Natural killer cell (primary cell): ENCODE data around the gene NEDD9. TPM values are rescaled to one million over a fixed set of nuclear protein-coding genes. Genes with fewer than 3 reads are reported as not detected.

Experiments
- ATAC-seq, 3 donors: fragments of 150-1000 bp in 2 of 3; fragments of 200-7000 bp in 1 of 3; cut with Tn5 transposase; 1 replicate in 1 of 3; 2 replicates in 2 of 3; pipeline ENCODE4 v1.10.0; 2021; ENCODE audit warnings: mild to moderate bottlenecking in 2 of 3, moderate library complexity in 2 of 3
- DNase-seq, 2 donors: peaks; one replicate each; pipeline versions ENCODE4 v3.0.0 to v3.0.0-alpha.2; 2013 to 2021; ENCODE audit warnings: mixed read lengths in 1 of 2
- H3K27ac ChIP-seq: one replicate; pipeline ENCODE4 v1.5.1; 2013; ENCODE audit warnings: mild to moderate bottlenecking, low read length
- H3K27me3 ChIP-seq: one replicate; pipeline ENCODE4 v1.6.1; 2013; ENCODE audit warnings: low read length; ENCODE audit not compliant: control insufficient read depth, insufficient read depth
- H3K36me3 ChIP-seq: one replicate; pipeline ENCODE4 v1.6.1; 2013; ENCODE audit warnings: low read length; ENCODE audit not compliant: control insufficient read depth, insufficient read depth
- H3K4me1 ChIP-seq: one replicate; pipeline ENCODE4 v1.6.1; 2013; ENCODE audit warnings: low read length; ENCODE audit not compliant: control insufficient read depth, insufficient read depth
- H3K4me3 ChIP-seq: one replicate; pipeline ENCODE4 v1.5.1; 2013; ENCODE audit warnings: low read length
- H3K9me3 ChIP-seq: one replicate; pipeline ENCODE4 v1.6.1; 2013; ENCODE audit warnings: low read length; ENCODE audit not compliant: control insufficient read depth, insufficient read depth
- H3K27ac Mint-ChIP-seq, 2 donors: one replicate each; pipeline ENCODE4 v1.8.0; 2022; ENCODE audit warnings: mild to moderate bottlenecking in 2 of 2, mixed read lengths in 2 of 2, moderate library complexity in 1 of 2
- H3K27me3 Mint-ChIP-seq, 2 donors: one replicate each; pipeline ENCODE4 v1.8.0; 2022; ENCODE audit warnings: low read depth in 2 of 2, mixed read lengths in 2 of 2
- H3K36me3 Mint-ChIP-seq: one replicate; pipeline ENCODE4 v1.8.0; 2022; ENCODE audit warnings: mixed read lengths
- H3K4me1 Mint-ChIP-seq, 2 donors: one replicate each; pipeline ENCODE4 v1.8.0; 2022; ENCODE audit warnings: mixed read lengths in 2 of 2
- H3K4me3 Mint-ChIP-seq: one replicate; pipeline ENCODE4 v1.8.0; 2022; ENCODE audit warnings: mild to moderate bottlenecking, moderate library complexity, mixed read lengths
- H3K9me3 Mint-ChIP-seq, 2 donors: one replicate each; pipeline ENCODE4 v1.8.0; 2022; ENCODE audit warnings: mixed read lengths in 2 of 2
- CTCF ChIP-seq: fragments of 200-600 bp; IDR thresholded peaks from one replicate; pipeline ENCODE4 v1.8.0; 2022; ENCODE audit warnings: antibody characterized with exemption
- WGBS: methylation state at CpG from one replicate; pipeline ENCODE4 v1.1.7; 2013; ENCODE audit warnings: missing lambda C conversion rate; ENCODE audit not compliant: insufficient coverage; 5-methylcytosine and 5-hydroxymethylcytosine counted together
- intact Hi-C: fragments of 100-400 bp; cut with micrococcal nuclease; formaldehyde crosslinking; loops from one replicate; pipeline ENCODE4 v1.14.2; 2022
- total RNA-seq, 4 donors: library from RNA; stranded (reverse); fragments of 120-200 nt in 1 of 4; gene quantifications; one replicate each; pipeline versions ENCODE4 v1.2.3 to v1.2.4, GENCODE V29; 2013 to 2022

NEDD9 gene
- total RNA-seq, 3 donors from 2014 or later (not counting 1 experiment from before 2014, with no cell fraction given), result 106 to 110 (median 107) TPM

- Histone ChIP-seq H3K27me3 (no peaks in the 10 kb centered on the region), H3K27ac (peak overlapping the region; percentile 23), H3K36me3 (peaks cover 23% of the 10 kb centered on the region), H3K4me1 (peaks cover 54% of the 10 kb centered on the region), H3K9me3 (no peaks in the 10 kb centered on the region), H3K4me3 (no peak overlapping the region)
- no peak for TF ChIP-seq CTCF
- Mint-ChIP-seq H3K4me1 (peaks cover 78 to 79% of the 10 kb centered on the region in 2 donors), H3K27ac (peak overlapping the region; percentile 76 to 79), H3K36me3 (peaks cover under 1% of the 10 kb centered on the region), H3K4me3 (no peak overlapping the region), H3K9me3 (no peaks in the 10 kb centered on the region), H3K27me3 (no peaks in the 10 kb centered on the region)
- DNase-seq, result no peak
- 95% methylated on average over 4 of the region's 5 CpGs for WGBS
- ATAC-seq, result peak in 1 of 3 donors; percentile 38
- intact Hi-C loops, result no loop called here
These were observed 25.1 kb downstream of the NEDD9 start for GRCh38 chr6:11207199-11207968.

GRCh38 chr6:11206576-11206975, 25.9 kb downstream of the NEDD9 start:
- TF ChIP-seq CTCF, result no peak
- Mint-ChIP-seq H3K4me1 (peaks cover 78 to 79% of the 10 kb centered on the region in 2 donors), H3K4me3 (no peak overlapping the region), H3K27me3 (no peaks in the 10 kb centered on the region), H3K27ac (peak overlapping the region; percentile 76 to 79), H3K9me3 (no peaks in the 10 kb centered on the region), H3K36me3 (no peaks in the 10 kb centered on the region)
- Histone ChIP-seq H3K9me3 (no peaks in the 10 kb centered on the region), H3K4me3 (no peak overlapping the region), H3K36me3 (peaks cover 17% of the 10 kb centered on the region), H3K27ac (no peak overlapping the region), H3K27me3 (no peaks in the 10 kb centered on the region), H3K4me1 (peaks cover 48% of the 10 kb centered on the region)
- intact Hi-C loops, result no loop called here
- no peak for ATAC-seq
- WGBS, result 93% methylated on average over 2 of the region's 3 CpGs
- DNase-seq, result no peak

GRCh38 chr6:11204794-11205366, 27.6 kb downstream of the NEDD9 start:
- no peaks in the 10 kb centered on the region for H3K27me3 Mint-ChIP-seq
- peak overlapping the region; percentile 34 for H3K27ac ChIP-seq
- H3K9me3 Mint-ChIP-seq, result no peaks in the 10 kb centered on the region
- H3K36me3 ChIP-seq, result peaks cover 22% of the 10 kb centered on the region
- no peak overlapping the region for H3K4me3 ChIP-seq
- no peak for DNase-seq
- intact Hi-C loops, result no loop called here
- H3K4me1 ChIP-seq, result peaks cover 39% of the 10 kb centered on the region
- peak overlapping the region; percentile 98 to 99 for H3K27ac Mint-ChIP-seq
- no peaks in the 10 kb centered on the region for H3K27me3 ChIP-seq
- H3K36me3 Mint-ChIP-seq, result no peaks in the 10 kb centered on the region
- TF ChIP-seq CTCF, result no peak
- H3K4me1 Mint-ChIP-seq, result peaks cover 79 to 80% of the 10 kb centered on the region in 2 donors
- 93% methylated on average over 5 of the region's 5 CpGs for whole genome bisulfite sequencing
- no peaks in the 10 kb centered on the region for H3K9me3 ChIP-seq
- H3K4me3 Mint-ChIP-seq, result no peak overlapping the region
- ATAC-seq, result no peak
